ENCODE data around the gene DNAI2. TPM values are rescaled to one million over a fixed set of nuclear protein-coding genes. Genes with fewer than 3 reads are reported as not detected.

The DNAI2 gene
- total RNA-seq, 6 experiments from 2014 or later, result not detected

DNA sequence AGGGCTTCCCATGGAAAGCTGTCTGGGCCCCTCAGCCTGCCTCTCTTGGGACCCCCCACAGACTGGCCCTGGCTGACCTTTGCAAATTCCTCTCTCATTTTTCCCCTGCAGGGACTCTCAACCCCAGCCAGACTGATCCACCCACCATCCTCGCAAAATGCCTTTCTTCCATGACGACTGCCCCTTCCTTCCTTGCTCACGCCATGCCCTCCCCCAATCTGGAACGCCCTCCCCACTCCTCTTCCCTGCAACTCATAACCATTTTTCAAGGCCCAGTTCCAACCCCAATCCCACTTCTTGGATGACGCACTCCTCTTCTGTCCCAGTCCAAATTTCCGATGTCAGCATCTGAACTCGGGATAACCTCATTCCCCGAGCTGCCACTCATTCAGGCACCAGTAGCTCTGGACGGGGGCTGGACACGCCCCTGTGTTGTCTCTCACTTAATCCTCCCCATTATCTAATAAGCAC is 1.3 kb upstream of the DNAI2 start:
- ATAC-seq (no peak), DNase-seq (no peak)
- intact Hi-C loops (cut with DNase I), result no loop called here
- H3K36me3 ChIP-seq, result no peaks in the 10 kb centered on the region
- no peaks in the 10 kb centered on the region for H3K27me3 ChIP-seq
- TF ChIP-seq, protein P1, sequence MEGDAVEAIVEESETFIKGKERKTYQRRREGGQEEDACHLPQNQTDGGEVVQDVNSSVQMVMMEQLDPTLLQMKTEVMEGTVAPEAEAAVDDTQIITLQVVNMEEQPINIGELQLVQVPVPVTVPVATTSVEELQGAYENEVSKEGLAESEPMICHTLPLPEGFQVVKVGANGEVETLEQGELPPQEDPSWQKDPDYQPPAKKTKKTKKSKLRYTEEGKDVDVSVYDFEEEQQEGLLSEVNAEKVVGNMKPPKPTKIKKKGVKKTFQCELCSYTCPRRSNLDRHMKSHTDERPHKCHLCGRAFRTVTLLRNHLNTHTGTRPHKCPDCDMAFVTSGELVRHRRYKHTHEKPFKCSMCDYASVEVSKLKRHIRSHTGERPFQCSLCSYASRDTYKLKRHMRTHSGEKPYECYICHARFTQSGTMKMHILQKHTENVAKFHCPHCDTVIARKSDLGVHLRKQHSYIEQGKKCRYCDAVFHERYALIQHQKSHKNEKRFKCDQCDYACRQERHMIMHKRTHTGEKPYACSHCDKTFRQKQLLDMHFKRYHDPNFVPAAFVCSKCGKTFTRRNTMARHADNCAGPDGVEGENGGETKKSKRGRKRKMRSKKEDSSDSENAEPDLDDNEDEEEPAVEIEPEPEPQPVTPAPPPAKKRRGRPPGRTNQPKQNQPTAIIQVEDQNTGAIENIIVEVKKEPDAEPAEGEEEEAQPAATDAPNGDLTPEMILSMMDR (IDR thresholded peaks at IDR 0.05), result no peak
- TF ChIP-seq POLR2A (IDR thresholded peaks at IDR 0.05), result no peak
- H3K4me1 ChIP-seq, result no peaks in the 10 kb centered on the region
- WGBS (ENCODE audit: insufficient coverage, low coverage, low lambda C conversion rate, missing lambda C conversion rate), result 47% methylated on average over 9 of the region's 10 CpGs
- H3K4me3 ChIP-seq, result no peak overlapping the region
- no peaks in the 10 kb centered on the region for H3K9me3 ChIP-seq
- no peak overlapping the region for H3K27ac ChIP-seq

DNA sequence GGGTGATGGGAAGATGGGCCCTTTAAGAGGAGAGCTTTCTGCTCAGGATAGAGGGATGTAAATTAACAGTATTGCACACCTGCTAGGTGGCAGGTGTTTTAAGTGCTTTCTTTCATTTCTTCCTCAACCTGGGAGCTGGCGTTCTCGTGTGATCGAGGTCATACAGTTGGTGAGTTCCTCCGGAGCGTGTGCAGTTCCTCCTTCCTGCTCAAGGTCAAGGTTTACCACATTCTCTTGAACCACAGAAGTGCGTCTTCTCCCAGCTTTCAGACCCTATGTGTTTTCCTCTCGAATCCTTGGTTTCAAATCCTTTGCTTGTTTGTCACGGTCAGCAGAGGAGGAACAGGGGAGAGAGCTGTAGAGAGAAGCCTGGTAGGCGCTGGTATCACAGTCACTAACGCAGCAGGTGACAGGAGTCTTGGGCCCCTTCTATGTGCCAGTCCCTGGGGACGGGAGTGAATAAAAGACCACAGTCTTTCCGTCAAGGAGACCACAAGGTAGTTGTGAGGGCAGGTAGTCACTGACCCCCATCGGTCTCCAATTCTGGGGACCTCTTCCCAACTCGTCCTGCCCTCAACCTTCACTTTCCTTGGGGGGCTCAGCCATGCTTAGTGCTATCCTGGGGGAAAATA is 791 bp downstream of the DNAI2 start:
- TF ChIP-seq, protein P1 (IDR thresholded peaks at IDR 0.05), result no peak
- no peak for TF ChIP-seq POLR2A (IDR thresholded peaks at IDR 0.05)
- intact Hi-C loops (cut with DNase I), result no loop called here
- ATAC-seq, result no peak

DNA sequence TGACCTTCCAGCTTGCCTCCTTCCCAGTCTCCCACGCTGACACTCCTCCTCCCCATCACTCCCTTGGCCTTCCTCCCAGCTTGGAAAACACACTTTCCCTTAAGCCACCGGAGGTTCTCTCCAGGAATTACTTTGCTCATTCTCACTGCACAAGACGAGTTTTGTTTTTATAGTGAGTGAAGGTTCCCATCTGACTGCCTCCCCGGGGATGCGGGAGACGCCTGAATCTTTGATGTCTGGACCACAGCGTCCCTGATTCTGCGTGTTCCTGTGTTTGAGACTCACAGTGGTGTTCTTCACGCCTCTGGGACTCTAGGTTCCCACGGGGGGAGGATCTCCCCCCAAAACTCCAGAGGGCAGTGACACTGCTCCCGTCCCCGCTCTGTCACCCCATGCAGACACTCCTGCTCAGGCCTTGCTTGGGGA is 2.0 kb downstream of the DNAI2 start:
- Histone ChIP-seq H3K27ac (no peak overlapping the region), H3K27me3 (no peaks in the 10 kb centered on the region), H3K36me3 (no peaks in the 10 kb centered on the region), H3K4me3 (no peak overlapping the region), H3K4me1 (no peaks in the 10 kb centered on the region), H3K9me3 (no peaks in the 10 kb centered on the region)
- TF ChIP-seq, protein P1 (IDR thresholded peaks at IDR 0.05), result no peak
- no peak for TF ChIP-seq POLR2A (IDR thresholded peaks at IDR 0.05)
- intact Hi-C loops (cut with DNase I), result no loop called here
- DNase-seq (no peak), ATAC-seq (no peak)
- 46% methylated on average over 10 of the region's 12 CpGs for WGBS (ENCODE audit: insufficient coverage, low coverage, low lambda C conversion rate, missing lambda C conversion rate)

More for the DNA sequence above, 791 bp downstream of the DNAI2 start:
- DNase-seq, result no peak
- Histone ChIP-seq H3K27me3 (no peaks in the 10 kb centered on the region), H3K4me1 (no peaks in the 10 kb centered on the region), H3K27ac (no peak overlapping the region), H3K36me3 (no peaks in the 10 kb centered on the region), H3K4me3 (no peak overlapping the region), H3K9me3 (no peaks in the 10 kb centered on the region)
- WGBS (ENCODE audit: insufficient coverage, low coverage, low lambda C conversion rate, missing lambda C conversion rate), result 32% methylated on average over 12 of the region's 14 CpGs

DNA sequence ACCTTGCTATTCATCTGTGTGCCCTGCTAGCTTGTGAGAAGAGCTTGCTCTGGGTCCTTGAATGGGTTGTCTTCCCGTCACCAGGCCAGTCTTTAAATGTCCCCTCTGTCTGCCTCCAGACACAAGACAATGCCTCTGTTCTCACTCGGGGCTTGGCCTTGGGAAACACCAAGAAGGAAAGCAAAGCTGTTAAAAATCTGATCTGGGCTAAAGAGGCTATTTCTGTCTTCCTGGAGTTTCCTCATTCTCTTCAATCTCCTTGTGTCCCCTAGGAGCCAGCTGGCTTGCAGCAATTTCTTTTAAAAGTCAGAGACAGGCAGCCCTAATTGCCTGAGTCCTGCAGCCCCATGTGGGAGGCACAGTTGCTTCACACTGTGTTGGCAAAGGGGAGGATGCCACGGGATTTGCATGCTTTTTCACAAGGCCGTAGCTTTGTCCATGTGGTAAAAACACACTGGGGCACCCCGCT is 2.5 kb downstream of the DNAI2 start:
- Histone ChIP-seq H3K4me1 (no peaks in the 10 kb centered on the region), H3K9me3 (no peaks in the 10 kb centered on the region), H3K27me3 (no peaks in the 10 kb centered on the region), H3K36me3 (no peaks in the 10 kb centered on the region), H3K27ac (no peak overlapping the region), H3K4me3 (no peak overlapping the region)
- intact Hi-C loops (cut with DNase I), result no loop called here
- TF ChIP-seq POLR2A (IDR thresholded peaks at IDR 0.05), result no peak
- TF ChIP-seq, protein P1 (IDR thresholded peaks at IDR 0.05), result no peak
- ATAC-seq, result no peak
- no peak for DNase-seq
- WGBS (ENCODE audit: insufficient coverage, low coverage, low lambda C conversion rate, missing lambda C conversion rate), result 49% methylated on average over 5 of the region's 5 CpGs
